Measurements from ENCODE around the gene ACTRT3. TPM values are rescaled to one million over a fixed set of nuclear protein-coding genes. Genes with fewer than 3 reads are reported as not detected.

The ACTRT3 gene
- total RNA-seq, 1 donor from 2014 or later = 2.7 TPM

DNA sequence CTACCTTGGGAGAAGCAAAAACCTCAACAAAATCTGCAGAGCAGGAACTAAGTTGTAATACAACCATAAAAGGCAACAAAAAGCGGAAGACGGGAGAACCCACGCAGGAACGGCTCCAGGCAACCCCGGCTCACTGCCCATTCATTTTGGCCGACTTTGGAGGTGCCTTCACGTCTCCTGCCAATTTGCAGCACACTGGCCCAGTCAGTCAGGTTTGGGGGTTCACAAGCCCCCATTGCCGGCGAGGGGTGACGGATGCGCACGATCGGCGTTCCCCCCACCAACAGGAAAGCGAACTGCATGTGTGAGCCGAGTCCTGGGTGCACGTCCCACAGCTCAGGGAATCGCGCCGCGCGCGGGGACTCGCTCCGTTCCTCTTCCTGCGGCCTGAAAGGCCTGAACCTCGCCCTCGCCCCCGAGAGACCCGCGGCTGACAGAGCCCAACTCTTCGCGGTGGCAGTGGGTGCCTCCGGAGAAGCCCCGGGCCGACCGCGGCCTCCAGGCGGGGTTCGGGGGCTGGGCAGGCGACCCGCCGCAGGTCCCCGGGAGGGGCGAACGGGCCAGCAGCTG lies 5.0 kb downstream of the ACTRT3 start:
- no peak for TF ChIP-seq CTCF (IDR thresholded peaks at IDR 0.05)
- Mint-ChIP-seq H3K4me1 (ENCODE audit: unreplicated experiment) (peaks cover 5% of the 10 kb centered on the region), H3K27me3 (ENCODE audit: unreplicated experiment) (no peaks in the 10 kb centered on the region), H3K9me3 (ENCODE audit: unreplicated experiment) (peaks cover 5% of the 10 kb centered on the region), H3K36me3 (ENCODE audit: unreplicated experiment) (no peaks in the 10 kb centered on the region), H3K4me3 (ENCODE audit: unreplicated experiment) (peak overlapping the region; percentile 65), H3K27ac (ENCODE audit: unreplicated experiment) (no peak overlapping the region)
- DNase-seq (ENCODE audit: extremely low spot score, unreplicated experiment) = no peak

- no peak for DNase-seq (ENCODE audit: extremely low spot score, unreplicated experiment)
- H3K9me3 Mint-ChIP-seq (ENCODE audit: unreplicated experiment) = no peaks in the 10 kb centered on the region
- peaks cover 5% of the 10 kb centered on the region for H3K4me1 Mint-ChIP-seq (ENCODE audit: unreplicated experiment)
- no peaks in the 10 kb centered on the region for H3K36me3 Mint-ChIP-seq (ENCODE audit: unreplicated experiment)
- H3K27ac Mint-ChIP-seq (ENCODE audit: unreplicated experiment) = no peak overlapping the region
- no peak overlapping the region for H3K4me3 Mint-ChIP-seq (ENCODE audit: unreplicated experiment)
- TF ChIP-seq CTCF (IDR thresholded peaks at IDR 0.05) = no peak
- peaks cover 2% of the 10 kb centered on the region for H3K27me3 Mint-ChIP-seq (ENCODE audit: unreplicated experiment)
Measured at GRCh38 chr3:169760479-169760878, 8.9 kb downstream of the ACTRT3 start.

GRCh38 chr3:169759256-169759655 lies 10.1 kb downstream of the ACTRT3 start:
- H3K9me3 Mint-ChIP-seq (ENCODE audit: unreplicated experiment) = no peaks in the 10 kb centered on the region
- no peaks in the 10 kb centered on the region for H3K36me3 Mint-ChIP-seq (ENCODE audit: unreplicated experiment)
- peaks cover 5% of the 10 kb centered on the region for H3K27me3 Mint-ChIP-seq (ENCODE audit: unreplicated experiment)
- no peak for DNase-seq (ENCODE audit: extremely low spot score, unreplicated experiment)
- H3K4me1 Mint-ChIP-seq (ENCODE audit: unreplicated experiment) = peaks cover 5% of the 10 kb centered on the region
- no peak for TF ChIP-seq CTCF (IDR thresholded peaks at IDR 0.05)
- H3K4me3 Mint-ChIP-seq (ENCODE audit: unreplicated experiment) = no peak overlapping the region
- H3K27ac Mint-ChIP-seq (ENCODE audit: unreplicated experiment) = no peak overlapping the region

DNA sequence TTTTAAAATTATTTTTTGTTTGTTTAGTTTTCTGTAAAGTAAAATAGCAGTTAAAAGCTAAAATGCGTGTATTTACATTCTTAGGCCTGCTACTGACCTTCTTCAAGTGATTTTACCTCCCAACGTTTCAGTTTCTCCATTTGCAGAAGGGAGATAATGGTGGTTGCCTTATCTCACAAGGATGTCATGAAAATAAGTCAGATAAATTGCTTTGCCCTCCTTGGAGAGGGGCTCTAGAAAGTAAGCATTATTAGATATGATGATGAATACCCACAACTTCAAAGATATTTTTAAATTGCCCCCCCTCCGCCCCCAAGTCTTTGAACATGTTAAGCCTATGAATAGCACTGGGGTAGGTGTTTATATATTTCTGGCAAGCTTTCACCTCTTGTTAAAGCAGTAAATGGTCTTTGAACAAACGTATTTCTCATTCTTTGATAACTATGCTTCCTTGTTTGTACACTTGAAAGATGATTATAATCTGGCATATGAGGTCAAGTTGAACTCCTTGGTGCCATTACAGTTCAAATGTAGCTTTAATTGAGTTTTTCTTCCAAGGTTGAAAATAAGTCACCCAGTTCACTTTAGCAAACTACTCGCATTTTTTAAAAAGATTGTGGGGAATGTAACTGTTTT lies 10.9 kb downstream of the ACTRT3 start:
- TF ChIP-seq CTCF (IDR thresholded peaks at IDR 0.05) = no peak
- peaks cover 5% of the 10 kb centered on the region for H3K4me1 Mint-ChIP-seq (ENCODE audit: unreplicated experiment)
- no peak overlapping the region for H3K4me3 Mint-ChIP-seq (ENCODE audit: unreplicated experiment)
- no peak overlapping the region for H3K27ac Mint-ChIP-seq (ENCODE audit: unreplicated experiment)
- peaks cover 5% of the 10 kb centered on the region for H3K27me3 Mint-ChIP-seq (ENCODE audit: unreplicated experiment)
- H3K9me3 Mint-ChIP-seq (ENCODE audit: unreplicated experiment) = no peaks in the 10 kb centered on the region
- H3K36me3 Mint-ChIP-seq (ENCODE audit: unreplicated experiment) = no peaks in the 10 kb centered on the region
- DNase-seq (ENCODE audit: extremely low spot score, unreplicated experiment) = no peak

- Mint-ChIP-seq H3K9me3 (ENCODE audit: unreplicated experiment) (no peaks in the 10 kb centered on the region), H3K4me1 (ENCODE audit: unreplicated experiment) (no peaks in the 10 kb centered on the region), H3K4me3 (ENCODE audit: unreplicated experiment) (no peak overlapping the region), H3K27ac (ENCODE audit: unreplicated experiment) (no peak overlapping the region), H3K27me3 (ENCODE audit: unreplicated experiment) (peaks cover 19% of the 10 kb centered on the region), H3K36me3 (ENCODE audit: unreplicated experiment) (no peaks in the 10 kb centered on the region)
- TF ChIP-seq CTCF (IDR thresholded peaks at IDR 0.05) = no peak
- no peak for DNase-seq (ENCODE audit: extremely low spot score, unreplicated experiment)
Measured at GRCh38 chr3:169755488-169755887, 13.9 kb downstream of the ACTRT3 start.

All from osteocyte (in vitro differentiated cells).